Measurements from ENCODE around the gene ADCK2.

DNA sequence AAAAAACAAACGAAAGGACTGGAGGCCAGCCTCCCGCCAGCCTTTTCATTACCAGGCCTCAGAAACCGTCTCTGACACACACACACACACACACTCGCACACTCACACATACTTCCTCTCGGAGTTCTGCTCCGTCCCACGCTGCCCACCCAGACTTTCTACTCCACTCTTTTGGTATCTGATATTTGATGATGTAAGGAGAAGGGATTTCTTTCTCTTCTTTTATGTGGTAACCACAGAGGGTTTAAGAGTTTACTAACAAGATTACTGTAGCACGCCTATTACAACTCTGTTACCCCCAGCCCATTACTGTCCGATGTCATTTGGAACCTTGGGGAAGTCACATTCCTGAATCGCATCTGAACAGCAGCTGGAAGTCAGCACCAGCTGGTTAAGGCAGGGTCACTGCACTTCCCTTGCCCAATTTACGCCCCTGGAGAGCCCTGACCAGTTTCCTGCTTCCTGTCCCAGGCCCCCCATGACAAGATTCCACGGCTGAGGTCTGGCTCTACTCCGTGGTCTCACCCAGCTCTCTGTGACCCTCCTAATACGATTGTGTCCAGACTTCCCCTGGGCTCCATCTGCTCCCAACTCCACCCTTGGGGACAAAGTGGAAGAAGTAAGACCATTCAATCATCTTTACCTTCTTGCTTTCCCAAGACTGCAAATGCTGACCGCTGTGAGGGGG lies 33.2 kb upstream of the ADCK2 start:
- no peak for TF ChIP-seq POLR2A (IDR thresholded peaks at IDR 0.05)
- TF ChIP-seq, protein P1, sequence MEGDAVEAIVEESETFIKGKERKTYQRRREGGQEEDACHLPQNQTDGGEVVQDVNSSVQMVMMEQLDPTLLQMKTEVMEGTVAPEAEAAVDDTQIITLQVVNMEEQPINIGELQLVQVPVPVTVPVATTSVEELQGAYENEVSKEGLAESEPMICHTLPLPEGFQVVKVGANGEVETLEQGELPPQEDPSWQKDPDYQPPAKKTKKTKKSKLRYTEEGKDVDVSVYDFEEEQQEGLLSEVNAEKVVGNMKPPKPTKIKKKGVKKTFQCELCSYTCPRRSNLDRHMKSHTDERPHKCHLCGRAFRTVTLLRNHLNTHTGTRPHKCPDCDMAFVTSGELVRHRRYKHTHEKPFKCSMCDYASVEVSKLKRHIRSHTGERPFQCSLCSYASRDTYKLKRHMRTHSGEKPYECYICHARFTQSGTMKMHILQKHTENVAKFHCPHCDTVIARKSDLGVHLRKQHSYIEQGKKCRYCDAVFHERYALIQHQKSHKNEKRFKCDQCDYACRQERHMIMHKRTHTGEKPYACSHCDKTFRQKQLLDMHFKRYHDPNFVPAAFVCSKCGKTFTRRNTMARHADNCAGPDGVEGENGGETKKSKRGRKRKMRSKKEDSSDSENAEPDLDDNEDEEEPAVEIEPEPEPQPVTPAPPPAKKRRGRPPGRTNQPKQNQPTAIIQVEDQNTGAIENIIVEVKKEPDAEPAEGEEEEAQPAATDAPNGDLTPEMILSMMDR (IDR thresholded peaks at IDR 0.05): no peak

Data from esophagus squamous epithelium (tissue), 4 donors.